Neuronal stem cell (in vitro differentiated cells): Measurements from ENCODE around the gene MYOT.

Source experiments
- DNase-seq: peaks from one replicate; pipeline ENCODE4 v3.0.0-alpha.2; 2013; ENCODE audit warnings: low spot score
- H2AFZ ChIP-seq: one replicate; pipeline ENCODE4 v1.6.1; 2013; ENCODE audit warnings: mild to moderate bottlenecking, low read length, inconsistent platforms
- H2AK5ac ChIP-seq: 2 replicates; pipeline ENCODE4 v1.6.1; 2013; ENCODE audit warnings: low read depth, mild to moderate bottlenecking, inconsistent platforms, low read length, moderate library complexity, mixed read lengths
- H2BK120ac ChIP-seq: 2 replicates; pipeline ENCODE4 v1.6.1; 2013; ENCODE audit warnings: low read depth, mild to moderate bottlenecking, inconsistent platforms, low read length, moderate library complexity, mixed read lengths
- H2BK12ac ChIP-seq: one replicate; pipeline ENCODE4 v1.6.1; 2013; ENCODE audit warnings: low read length, inconsistent platforms
- H2BK15ac ChIP-seq: 2 replicates; pipeline ENCODE4 v1.6.1; 2013; ENCODE audit warnings: mild to moderate bottlenecking, low read length, inconsistent platforms, mixed read lengths
- H2BK5ac ChIP-seq: one replicate; pipeline ENCODE4 v1.6.1; 2013; ENCODE audit warnings: inconsistent platforms, mild to moderate bottlenecking, low read length, moderate library complexity
- H3K14ac ChIP-seq: one replicate; pipeline ENCODE4 v1.6.1; 2013; ENCODE audit warnings: low read length, inconsistent platforms
- H3K18ac ChIP-seq: 2 replicates; pipeline ENCODE4 v1.6.1; 2013; ENCODE audit warnings: low read length, inconsistent platforms
- H3K23ac ChIP-seq: 2 replicates; pipeline ENCODE4 v1.6.1; 2013; ENCODE audit warnings: low read depth, mild to moderate bottlenecking, mixed read lengths, low read length, inconsistent platforms; ENCODE audit not compliant: poor library complexity
- H3K27ac ChIP-seq: replicated peaks from 3 replicates; pipeline ENCODE4 v1.5.1; 2013; ENCODE audit warnings: low read length, inconsistent platforms
- H3K27me3 ChIP-seq, 3 experiments: 2 replicates each; pipeline ENCODE4 v1.6.1; 2013; ENCODE audit warnings: low read length in 3 of 3, mild to moderate bottlenecking in 2 of 3, inconsistent platforms in 1 of 3, low read depth in 1 of 3, mixed read lengths in 1 of 3, moderate library complexity in 1 of 3; ENCODE audit not compliant: control insufficient read depth in 3 of 3, insufficient read depth in 3 of 3
- H3K36me3 ChIP-seq, 2 donors: replicated peaks in 1 of 2; 2 replicates each; pipeline ENCODE4 v1.6.1; 2013; ENCODE audit warnings: low read length in 2 of 2; ENCODE audit not compliant: control insufficient read depth in 2 of 2, insufficient read depth in 2 of 2
- H3K4ac ChIP-seq: 2 replicates; pipeline ENCODE4 v1.6.1; 2013; ENCODE audit warnings: inconsistent platforms, mild to moderate bottlenecking, low read length, moderate library complexity
- H3K4me1 ChIP-seq, 2 donors: 1 replicate in 1 of 2; 2 replicates in 1 of 2; pipeline ENCODE4 v1.6.1; 2013; ENCODE audit warnings: low read length in 2 of 2, low read depth in 1 of 2; ENCODE audit not compliant: control insufficient read depth in 2 of 2, insufficient read depth in 1 of 2
- H3K4me2 ChIP-seq: one replicate; pipeline ENCODE4 v1.6.1; 2013; ENCODE audit warnings: mild to moderate bottlenecking, low read length, inconsistent platforms; ENCODE audit not compliant: insufficient read depth, poor library complexity, severe bottlenecking
- H3K4me3 ChIP-seq, 2 donors: 2 replicates each; pipeline ENCODE4 v1.5.1; 2013; ENCODE audit warnings: low read length in 2 of 2, mild to moderate bottlenecking in 2 of 2, inconsistent platforms in 1 of 2, moderate library complexity in 1 of 2
- H3K79me1 ChIP-seq: one replicate; pipeline ENCODE4 v1.6.1; 2013; ENCODE audit warnings: low read depth, mild to moderate bottlenecking, inconsistent platforms, low read length, moderate library complexity
- H3K9ac ChIP-seq: one replicate; pipeline ENCODE4 v1.6.1; 2013; ENCODE audit warnings: mild to moderate bottlenecking, low read depth, low read length, inconsistent platforms; ENCODE audit not compliant: poor library complexity
- H3K9me3 ChIP-seq, 2 donors: replicated peaks in 1 of 2; 2 replicates each; pipeline versions ENCODE3 to v1.6.1; 2013; ENCODE audit warnings: low read length in 2 of 2, mild to moderate bottlenecking in 2 of 2, inconsistent platforms in 1 of 2, low read depth in 1 of 2, mixed read lengths in 1 of 2, moderate library complexity in 1 of 2; ENCODE audit not compliant: control insufficient read depth in 2 of 2, insufficient read depth in 1 of 2
- H4K8ac ChIP-seq: one replicate; pipeline ENCODE4 v1.6.1; 2013; ENCODE audit warnings: low read depth, mild to moderate bottlenecking, inconsistent platforms, low read length, moderate library complexity
- H4K91ac ChIP-seq: one replicate; pipeline ENCODE4 v1.6.1; 2013; ENCODE audit warnings: low read length, low read depth, mild to moderate bottlenecking, inconsistent platforms; ENCODE audit not compliant: poor library complexity
- WGBS, 2 donors: extraction: QIAGEN DNeasy Blood & Tissue Kit; methylation state at CpG; one replicate each; pipeline ENCODE4 v1.1.7; 2013; ENCODE audit warnings: missing lambda C conversion rate in 2 of 2, mixed read lengths in 1 of 2; ENCODE audit not compliant: insufficient read length in 2 of 2, insufficient replicate concordance in 1 of 2; ENCODE audit errors: extremely low coverage in 2 of 2; 5-methylcytosine and 5-hydroxymethylcytosine counted together

MYOT gene

GRCh38 chr5:137831105-137831504 is 36.6 kb upstream of the MYOT start:
- H2BK15ac ChIP-seq = no peak overlapping the region
- H4K91ac ChIP-seq = no peak overlapping the region
- no CpG with 5 or more reads among the region's 2 CpGs for WGBS, 2 donors
- H3K4me1 ChIP-seq = peaks cover 0 to 2% of the 10 kb centered on the region in 2 donors
- H2AFZ ChIP-seq = no peak overlapping the region
- no peak overlapping the region for H3K14ac ChIP-seq
- H2BK12ac ChIP-seq = no peak overlapping the region
- no peak overlapping the region for H4K8ac ChIP-seq
- H2BK5ac ChIP-seq = no peak overlapping the region
- no peaks in the 10 kb centered on the region for H3K9me3 ChIP-seq
- no peak overlapping the region for H3K4me3 ChIP-seq
- H3K23ac ChIP-seq = no peak overlapping the region
- DNase-seq = no peak
- no peak overlapping the region for H2BK120ac ChIP-seq
- H3K79me1 ChIP-seq = no peaks in the 10 kb centered on the region
- no peak overlapping the region for H3K9ac ChIP-seq
- H3K36me3 ChIP-seq = no peaks in the 10 kb centered on the region
- H3K4ac ChIP-seq = no peak overlapping the region
- no peak overlapping the region for H3K18ac ChIP-seq
- no peak overlapping the region for H3K4me2 ChIP-seq
- no peak overlapping the region for H3K27ac ChIP-seq
- no peak overlapping the region for H2AK5ac ChIP-seq
- peaks cover 0 to 7% (median 0%) of the 10 kb centered on the region in 3 experiments for H3K27me3 ChIP-seq

DNA sequence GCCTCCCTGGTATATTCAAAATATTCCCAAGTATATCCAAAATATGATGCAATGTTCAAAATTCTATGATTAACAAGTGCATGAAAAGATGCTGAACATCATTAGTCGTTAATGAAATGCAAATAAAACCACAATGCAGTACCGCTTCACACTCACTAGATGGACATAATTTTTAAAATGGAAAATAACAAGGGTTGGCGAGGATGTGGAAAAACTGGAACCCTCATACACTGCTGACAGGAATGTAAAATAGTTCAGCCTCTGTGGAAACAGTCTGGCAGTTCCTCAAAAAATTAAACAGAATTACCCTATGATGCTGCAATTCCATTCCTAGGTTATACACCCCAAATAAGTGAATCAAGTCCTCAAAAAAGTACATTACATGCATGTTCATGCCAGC is 36.1 kb upstream of the MYOT start:
- Histone ChIP-seq H3K4me1 (peaks cover 0 to 2% of the 10 kb centered on the region in 2 donors), H3K23ac (no peak overlapping the region), H2AFZ (no peak overlapping the region), H4K91ac (no peak overlapping the region), H3K27me3 (peaks cover 0 to 10% (median 0%) of the 10 kb centered on the region in 3 experiments), H3K4ac (no peak overlapping the region), H3K79me1 (no peaks in the 10 kb centered on the region), H2BK120ac (no peak overlapping the region), H2BK12ac (no peak overlapping the region), H3K4me2 (no peak overlapping the region), H2BK5ac (no peak overlapping the region), H3K14ac (no peak overlapping the region), H3K4me3 (no peak overlapping the region), H3K9me3 (no peaks in the 10 kb centered on the region), H2AK5ac (no peak overlapping the region), H4K8ac (no peak overlapping the region), H3K9ac (no peak overlapping the region), H3K27ac (no peak overlapping the region), H3K18ac (no peak overlapping the region), H3K36me3 (no peaks in the 10 kb centered on the region), H2BK15ac (no peak overlapping the region)
- DNase-seq = no peak
- no CpG with 5 or more reads among the region's 3 CpGs for WGBS, 2 donors

DNA sequence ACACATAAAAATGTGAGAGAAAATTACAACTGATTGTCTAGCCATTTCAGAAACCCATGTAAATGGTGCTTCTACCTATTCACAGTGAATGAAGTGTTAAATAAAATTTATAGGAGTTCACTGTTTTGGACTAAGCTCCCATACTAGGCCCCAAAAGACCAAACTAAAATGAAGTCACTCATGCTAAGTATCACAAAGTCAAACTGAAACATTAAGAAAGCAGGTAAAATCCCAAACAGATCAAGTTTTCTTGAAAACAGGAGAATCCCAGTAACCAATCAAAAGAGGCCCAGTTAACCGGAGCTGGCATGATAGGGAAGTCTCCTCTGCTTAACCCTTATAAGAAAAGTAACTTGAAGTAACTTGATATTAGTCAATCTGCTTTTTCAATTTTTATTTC is 35.2 kb upstream of the MYOT start:
- H2AK5ac ChIP-seq = no peak overlapping the region
- H3K14ac ChIP-seq = no peak overlapping the region
- H3K4me1 ChIP-seq = peaks cover 0 to 2% of the 10 kb centered on the region in 2 donors
- WGBS, 2 donors = no CpG with 5 or more reads among the region's 1 CpG
- no peak for DNase-seq
- H3K18ac ChIP-seq = no peak overlapping the region
- no peak overlapping the region for H3K4ac ChIP-seq
- H2AFZ ChIP-seq = no peak overlapping the region
- no peak overlapping the region for H3K27ac ChIP-seq
- no peak overlapping the region for H3K4me2 ChIP-seq
- no peak overlapping the region for H4K91ac ChIP-seq
- no peak overlapping the region for H3K23ac ChIP-seq
- H2BK15ac ChIP-seq = no peak overlapping the region
- no peak overlapping the region for H2BK5ac ChIP-seq
- no peak overlapping the region for H2BK12ac ChIP-seq
- H3K27me3 ChIP-seq = peaks cover 0 to 18% (median 0%) of the 10 kb centered on the region in 3 experiments
- H2BK120ac ChIP-seq = no peak overlapping the region
- no peaks in the 10 kb centered on the region for H3K36me3 ChIP-seq
- no peak overlapping the region for H4K8ac ChIP-seq
- H3K79me1 ChIP-seq = no peaks in the 10 kb centered on the region
- H3K4me3 ChIP-seq = no peak overlapping the region
- no peak overlapping the region for H3K9ac ChIP-seq
- no peaks in the 10 kb centered on the region for H3K9me3 ChIP-seq

GRCh38 chr5:137833463-137833862 is 34.2 kb upstream of the MYOT start:
- Histone ChIP-seq H3K18ac (no peak overlapping the region), H3K27me3 (peaks cover 0 to 14% (median 0%) of the 10 kb centered on the region in 3 experiments), H4K91ac (no peak overlapping the region), H2BK12ac (no peak overlapping the region), H3K36me3 (no peaks in the 10 kb centered on the region), H2BK120ac (no peak overlapping the region), H3K9ac (no peak overlapping the region), H3K27ac (no peak overlapping the region), H3K4me1 (peaks cover 0 to 2% of the 10 kb centered on the region in 2 donors), H3K79me1 (no peaks in the 10 kb centered on the region), H4K8ac (no peak overlapping the region), H2BK5ac (no peak overlapping the region), H3K4ac (no peak overlapping the region), H3K9me3 (no peaks in the 10 kb centered on the region), H2AK5ac (no peak overlapping the region), H3K4me3 (no peak overlapping the region), H3K4me2 (no peak overlapping the region), H3K23ac (no peak overlapping the region), H2AFZ (no peak overlapping the region), H2BK15ac (no peak overlapping the region), H3K14ac (no peak overlapping the region)
- no CpG with 5 or more reads among the region's 1 CpG for WGBS, 2 donors
- no peak for DNase-seq
